NCI-H510A (cell line): ENCODE data around the gene TMA7B.

Experiments used
- DNase-seq: peaks from one replicate; lab custom pipeline; 2025; lab: John Stamatoyannopoulos, UW

TMA7B gene

DNA sequence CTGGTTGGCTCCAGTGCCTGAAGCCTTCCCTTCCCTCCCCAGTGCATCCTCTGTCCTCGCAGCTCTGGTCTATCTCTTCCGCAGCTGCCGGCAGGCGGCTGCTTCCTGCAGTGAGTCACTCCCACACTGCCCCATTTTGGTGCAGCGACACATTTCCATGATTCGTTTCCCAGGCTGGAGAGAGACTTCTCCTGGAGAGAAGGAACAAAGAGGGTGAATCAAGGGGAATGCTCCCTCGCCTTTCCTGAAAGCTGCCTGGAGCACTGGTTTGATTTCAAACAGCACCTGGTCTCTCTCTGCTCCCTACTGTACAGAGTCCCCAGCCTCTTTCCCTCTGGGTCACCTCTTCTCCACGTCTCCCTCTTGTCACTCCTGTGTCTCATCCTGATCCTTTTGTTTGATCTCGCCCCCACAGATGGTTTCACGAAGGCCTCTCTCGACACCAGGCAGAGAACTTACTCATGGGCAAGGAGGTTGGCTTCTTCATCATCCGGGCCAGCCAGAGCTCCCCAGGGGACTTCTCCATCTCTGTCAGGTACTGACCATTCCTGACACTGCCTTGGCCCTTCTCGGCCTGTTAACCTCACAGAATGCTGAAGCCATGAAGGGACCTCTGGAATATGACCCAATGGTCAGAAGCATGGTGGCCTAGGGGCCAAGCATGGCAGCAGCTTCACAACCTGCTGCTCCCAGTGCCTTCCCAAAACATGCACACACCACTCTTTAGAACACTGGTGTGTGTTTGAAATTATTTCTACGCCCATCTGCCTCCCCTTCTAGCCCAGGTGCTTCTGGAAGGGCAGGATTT is at the start of gene TMA7B:
TMA7B (plus strand) TSS at position 758 of the 808 bp plus-strand sequence. CDS start 3,978 bp downstream, outside the sequence.
- peak; percentile 36 for DNase-seq

DNA sequence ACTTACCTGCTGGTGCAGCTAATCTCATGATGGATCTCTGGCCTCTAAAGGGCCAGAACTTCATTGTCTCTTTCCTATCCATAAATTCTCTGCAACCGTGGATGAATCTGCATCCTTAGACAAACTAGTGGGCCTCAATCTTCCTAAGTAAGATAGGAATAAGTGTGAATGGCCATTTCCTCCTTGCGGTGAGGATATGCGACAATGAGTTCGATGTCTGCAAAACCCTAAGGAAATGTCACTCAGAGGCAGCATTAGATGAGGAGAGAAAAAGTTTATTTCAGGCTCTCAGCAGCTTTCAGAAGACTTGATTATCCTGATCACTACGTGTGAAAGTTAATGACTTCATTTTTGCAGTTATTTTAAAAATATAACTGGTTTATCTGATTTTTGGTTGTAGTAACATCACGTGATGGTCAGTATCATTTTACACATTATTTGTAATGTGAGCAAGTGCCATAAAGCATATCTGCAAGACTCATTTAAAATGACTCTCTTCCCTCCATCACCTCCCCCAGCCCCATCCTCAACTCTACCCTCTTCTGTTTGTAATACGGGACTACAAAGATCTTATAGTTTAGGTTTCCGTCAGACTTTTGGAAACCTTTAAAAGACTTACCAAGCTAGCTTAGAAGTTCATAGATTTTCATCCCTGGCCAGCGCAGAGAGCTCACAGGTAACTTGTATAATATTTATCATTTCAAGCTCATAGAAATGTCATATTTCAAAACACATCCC is 49.2 kb upstream of the TMA7B start:
- no peak for DNase-seq

DNA sequence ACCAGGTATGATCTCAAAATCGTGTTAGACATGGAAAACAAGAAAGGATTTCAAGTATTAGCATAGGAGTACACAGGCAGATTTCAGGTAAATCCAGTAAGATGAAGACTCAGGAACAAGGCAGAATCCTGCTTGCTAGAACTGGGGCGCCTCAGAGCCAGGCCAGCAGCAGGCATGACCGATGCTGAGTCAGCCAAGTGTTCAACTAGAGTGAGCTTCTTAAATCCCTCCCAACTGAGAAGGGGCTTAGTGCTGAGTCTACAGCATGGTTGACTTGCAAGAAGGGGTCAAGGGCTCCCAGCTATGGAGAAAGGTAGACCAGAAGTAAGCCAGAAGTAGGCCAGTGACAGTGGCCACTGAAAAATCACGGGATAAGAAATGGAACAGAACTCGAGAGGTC is 46.9 kb upstream of the TMA7B start:
- DNase-seq = no peak

DNA sequence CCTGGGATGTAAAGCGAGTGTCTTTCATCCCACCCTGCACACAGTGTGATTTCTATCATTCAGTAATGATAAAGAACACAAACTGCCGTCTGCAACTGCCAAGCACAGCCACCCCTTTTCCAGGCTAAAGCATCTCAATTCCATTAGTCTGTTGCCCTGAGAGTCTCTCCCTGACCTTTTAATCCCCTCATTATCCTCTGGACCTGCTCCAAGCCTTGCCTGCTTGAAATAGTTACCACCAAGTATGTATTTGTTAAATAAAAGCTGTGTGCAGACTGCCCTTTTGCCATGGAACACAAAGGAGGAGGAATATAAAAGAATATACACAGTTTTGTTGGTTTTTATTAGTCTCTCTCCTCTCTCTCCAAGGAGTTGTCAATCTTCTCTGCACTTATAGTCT is 46.3 kb upstream of the TMA7B start:
- DNase-seq = no peak

- no peak for DNase-seq
Measured at GRCh38 chr22:39914584-39914983, 45.6 kb upstream of the TMA7B start.

- no peak for DNase-seq
Measured at GRCh38 chr22:39915295-39915726, 44.9 kb upstream of the TMA7B start.

- DNase-seq = no peak
Measured at GRCh38 chr22:39916496-39916895, 43.7 kb upstream of the TMA7B start.

DNA sequence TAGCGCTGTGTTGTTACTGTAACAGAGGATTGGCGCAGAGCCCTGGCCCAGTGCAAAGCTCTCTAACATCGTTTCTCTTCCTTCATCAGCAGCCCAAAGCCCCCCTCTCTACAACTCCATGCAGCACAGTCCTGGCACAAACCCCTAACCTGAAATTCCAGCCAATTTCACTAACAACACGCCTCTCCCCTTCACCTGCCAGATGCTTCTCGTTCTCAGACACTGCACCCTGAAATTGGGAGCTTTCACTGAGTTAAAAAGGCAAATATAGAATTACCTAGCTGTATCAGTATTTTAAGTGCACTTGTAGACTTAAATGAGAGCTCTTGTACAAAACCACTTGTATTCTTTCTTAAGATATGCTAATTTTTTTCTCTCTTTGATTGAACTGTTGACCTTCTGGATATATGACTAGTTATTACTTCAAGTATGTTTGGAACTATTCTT is 43.0 kb upstream of the TMA7B start:
- no peak for DNase-seq

DNA sequence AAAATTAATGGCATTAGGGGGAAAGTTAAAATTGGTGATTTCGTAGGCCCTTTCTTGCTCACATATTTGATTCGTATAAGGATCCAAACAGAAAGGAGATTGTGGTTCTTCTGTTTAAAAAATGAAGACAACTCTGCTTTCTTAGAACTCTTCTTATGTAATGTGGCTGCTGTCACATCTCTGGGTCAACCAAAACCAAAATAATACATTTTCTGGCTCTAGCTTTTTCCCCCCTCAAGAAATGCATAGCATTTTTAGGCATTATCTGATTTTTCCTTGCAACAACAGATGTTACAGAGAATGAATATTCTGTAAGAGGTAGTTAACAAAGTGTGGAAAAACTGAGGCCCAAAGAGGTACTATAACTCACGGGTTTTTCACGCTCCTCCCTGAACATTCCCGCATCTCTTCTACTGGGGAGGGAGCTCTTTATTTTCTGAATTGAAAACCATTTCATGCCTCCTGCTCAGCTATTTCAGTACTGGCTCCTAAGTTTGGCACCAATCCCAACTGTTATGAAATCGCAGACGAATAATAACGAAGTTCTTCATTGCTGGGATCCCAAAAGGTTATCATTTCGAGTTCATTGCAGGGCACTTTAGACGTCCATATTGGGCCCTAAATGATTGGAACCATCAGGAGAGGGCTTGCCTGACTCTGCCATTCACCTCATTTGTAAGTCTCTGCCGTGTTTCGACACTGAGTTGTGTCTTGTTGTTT is 42.3 kb upstream of the TMA7B start:
- DNase-seq = no peak

DNA sequence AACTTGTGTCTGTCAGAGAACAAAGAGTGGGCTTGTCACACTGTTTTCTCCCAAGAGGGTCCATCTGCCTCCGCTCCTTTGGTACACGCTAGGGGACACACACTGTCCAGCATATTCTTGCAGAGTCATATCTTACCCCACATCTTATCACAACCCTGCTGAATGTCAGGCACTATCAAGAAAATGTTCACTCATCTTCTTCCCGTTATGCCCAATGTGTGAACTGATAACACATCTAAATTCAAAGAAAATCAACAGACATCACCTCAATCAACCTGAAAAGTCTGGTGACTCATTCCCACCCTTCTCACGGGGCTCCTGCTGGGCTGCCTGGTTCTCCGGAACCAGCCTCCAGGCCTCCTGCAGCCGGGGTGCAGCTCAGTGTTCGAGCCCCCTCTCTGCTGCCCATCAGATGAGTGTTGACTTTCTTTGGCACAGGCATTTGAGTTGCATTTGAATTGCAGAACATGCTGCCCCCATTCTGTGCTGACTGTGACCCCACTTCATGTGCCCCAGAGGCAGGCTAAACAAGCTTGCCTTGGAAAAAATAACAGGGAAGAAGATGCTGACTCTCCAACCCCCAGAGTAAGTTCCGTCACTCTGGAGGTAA is 40.0 kb upstream of the TMA7B start:
- no peak for DNase-seq

- DNase-seq = no peak
Measured at GRCh38 chr22:39923696-39924095, 36.5 kb upstream of the TMA7B start.

DNA sequence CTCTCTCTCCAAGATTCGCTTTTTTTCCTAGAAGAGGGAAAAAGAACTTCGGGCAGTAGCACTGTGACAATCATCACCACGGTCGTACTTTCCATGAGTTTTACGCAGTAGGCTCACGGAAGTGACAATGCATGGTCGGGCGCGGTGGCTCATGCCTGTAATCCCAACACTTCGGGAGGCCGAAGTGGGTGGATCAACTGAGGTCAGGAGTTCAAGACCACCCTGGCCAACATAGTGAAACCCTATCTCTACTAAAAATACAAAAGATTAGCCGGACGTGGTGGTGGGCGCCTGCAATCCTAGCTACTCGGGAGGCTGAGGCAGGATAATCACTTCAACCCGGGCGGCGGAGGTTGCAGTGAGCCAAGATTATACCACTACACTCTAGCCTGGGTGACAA is 35.9 kb upstream of the TMA7B start:
- DNase-seq = no peak

- no peak for DNase-seq
Measured at GRCh38 chr22:39925273-39925672, 34.9 kb upstream of the TMA7B start.

DNA sequence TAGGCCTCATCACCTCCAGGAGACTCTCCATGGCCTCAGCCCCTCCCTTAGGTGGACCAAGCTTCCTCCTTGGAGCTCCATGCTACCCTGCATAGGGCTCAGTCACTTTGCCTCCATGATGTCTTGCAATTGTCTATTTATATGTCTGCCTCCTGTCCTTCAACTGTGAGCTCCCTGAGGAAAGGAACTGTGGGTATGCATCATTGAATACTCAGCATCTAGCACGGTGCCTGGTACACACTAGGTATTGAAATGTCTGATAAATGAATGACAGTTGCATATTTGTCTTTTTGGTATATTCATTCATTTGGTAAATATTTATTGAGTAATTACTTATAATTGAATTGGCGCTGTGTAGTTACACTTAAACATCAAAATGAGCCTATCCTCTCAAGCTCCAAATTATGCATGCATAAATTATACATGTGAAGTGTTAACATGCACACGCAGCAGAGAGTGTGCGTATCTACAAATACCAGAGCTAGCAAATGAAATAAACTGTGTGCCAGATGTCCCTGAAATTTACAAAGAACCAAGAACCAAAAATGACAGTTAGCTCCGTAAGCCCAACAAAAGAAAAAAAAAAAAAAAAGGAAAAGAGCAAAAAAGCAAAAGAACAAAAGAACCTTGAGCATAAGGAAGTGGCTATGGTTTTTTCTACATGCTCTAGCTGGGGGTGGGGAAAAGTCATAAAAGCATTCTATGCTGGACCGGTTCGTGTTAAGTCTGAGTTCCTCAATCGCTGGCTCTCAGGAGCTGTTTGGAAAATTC is 34.1 kb upstream of the TMA7B start:
- DNase-seq = no peak

DNA sequence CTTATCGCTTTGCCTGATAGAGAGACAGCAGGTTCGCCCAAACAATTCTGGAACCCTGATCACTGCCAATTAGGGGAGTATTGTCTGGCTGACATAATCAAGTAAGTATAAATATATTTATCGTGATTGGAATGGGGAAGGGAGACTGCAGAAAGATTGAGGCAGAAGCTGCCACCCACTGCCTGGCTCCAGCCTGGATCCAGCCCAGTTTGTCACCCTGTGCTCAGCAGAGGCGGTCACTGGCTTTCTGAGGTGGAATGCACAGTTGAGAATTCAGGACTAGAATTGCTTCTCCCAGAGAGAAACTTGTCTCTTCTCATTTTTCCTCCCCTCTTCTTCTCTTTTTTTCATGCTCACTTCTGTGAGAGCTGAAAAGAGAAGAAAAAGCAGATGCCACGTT is 33.4 kb upstream of the TMA7B start:
- DNase-seq = no peak

GRCh38 chr22:39927544-39927943 is 32.7 kb upstream of the TMA7B start:
- no peak for DNase-seq

GRCh38 chr22:39928536-39929520 is 31.4 kb upstream of the TMA7B start:
- DNase-seq = no peak

DNA sequence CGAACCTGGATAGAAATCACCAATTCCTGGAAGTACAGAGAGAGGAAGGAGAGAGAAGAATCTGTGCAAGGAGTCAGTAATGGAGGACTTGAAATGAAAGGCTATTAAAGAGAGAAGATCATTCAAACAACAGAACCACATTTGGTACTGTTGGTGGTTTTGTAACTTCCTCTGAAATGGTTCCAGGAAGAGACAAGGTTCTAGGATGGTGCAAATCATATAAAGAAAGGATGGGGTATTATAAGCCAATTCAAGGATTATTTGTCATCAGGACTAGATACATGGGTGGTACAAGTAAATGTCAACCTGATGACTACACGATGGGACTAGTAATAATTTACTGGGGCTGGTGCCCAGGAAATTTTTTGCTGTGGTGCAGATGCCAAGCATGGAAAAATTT is 28.9 kb upstream of the TMA7B start:
- no peak for DNase-seq

DNA sequence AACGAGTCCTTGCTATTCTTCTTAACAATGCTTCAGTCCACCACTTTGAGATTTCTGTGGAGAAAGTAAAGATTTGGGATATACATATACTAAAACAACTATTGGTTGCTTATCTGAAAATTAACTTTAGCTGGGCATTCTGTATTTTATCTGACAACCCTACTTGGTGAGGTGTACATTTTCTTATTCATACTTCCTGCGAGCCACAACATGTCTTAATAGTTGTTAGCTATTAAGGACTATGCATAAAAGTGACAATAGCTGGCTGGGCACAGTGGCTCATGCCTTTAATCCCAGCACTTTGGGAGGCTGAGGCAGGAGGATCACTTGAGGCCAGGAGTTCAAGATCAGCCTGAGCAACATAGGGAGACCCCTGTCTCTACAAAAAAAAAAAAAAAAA is 28.0 kb upstream of the TMA7B start:
- no peak for DNase-seq
